Measurements from ENCODE around the gene DACH1. TPM values are rescaled to one million over a fixed set of nuclear protein-coding genes. Genes with fewer than 3 reads are reported as not detected.

Gene DACH1
- total RNA-seq, 1 experiment from 2014 or later = 0.03 TPM

DNA sequence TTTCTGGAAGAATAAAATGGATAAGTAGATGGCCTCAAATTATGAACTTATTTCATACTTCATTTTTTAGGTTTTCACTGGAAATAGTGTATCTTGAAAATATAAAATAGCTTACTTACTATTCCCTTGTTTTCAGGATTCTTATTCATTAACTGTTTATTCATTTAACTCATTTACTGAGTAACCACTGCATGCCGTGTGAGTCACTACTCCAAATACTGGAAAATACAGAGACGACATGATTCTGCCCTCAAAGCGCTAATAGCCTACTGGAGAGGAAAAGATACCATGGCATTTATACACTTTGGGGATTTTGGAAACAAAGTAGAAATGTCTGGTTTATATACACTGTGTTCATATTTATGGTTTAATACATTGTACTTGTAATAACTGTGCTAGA, 270.9 kb downstream of the DACH1 start:
- in situ Hi-C loops (cut with HindIII; ENCODE audit: low pct_unique_long_range_greater_than_20kb, low sequenced_read_pairs) = no loop called here
- no peak for DNase-seq (ENCODE audit: low read depth, low spot score)

DNA sequence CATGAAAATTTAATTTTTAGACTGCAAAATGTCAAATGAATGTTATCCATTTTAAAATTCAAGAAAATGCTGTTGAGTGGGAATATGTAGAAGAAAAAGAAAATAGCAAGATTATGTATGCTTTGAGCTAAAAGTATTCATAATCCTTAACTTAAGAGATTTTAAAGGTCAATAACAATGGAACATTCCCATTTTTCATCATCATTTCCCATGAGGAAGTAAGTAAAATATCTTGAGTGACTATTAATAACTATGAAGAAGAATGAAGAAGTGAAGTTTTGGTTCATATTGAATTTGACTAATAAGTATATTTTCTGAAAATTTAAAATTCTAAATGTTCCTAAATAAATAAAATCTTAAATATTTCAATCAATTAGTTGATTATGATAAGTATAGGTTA, 273.4 kb downstream of the DACH1 start:
- in situ Hi-C loops (cut with HindIII; ENCODE audit: low pct_unique_long_range_greater_than_20kb, low sequenced_read_pairs) = no loop called here
- no peak for DNase-seq (ENCODE audit: low read depth, low spot score)

DNA sequence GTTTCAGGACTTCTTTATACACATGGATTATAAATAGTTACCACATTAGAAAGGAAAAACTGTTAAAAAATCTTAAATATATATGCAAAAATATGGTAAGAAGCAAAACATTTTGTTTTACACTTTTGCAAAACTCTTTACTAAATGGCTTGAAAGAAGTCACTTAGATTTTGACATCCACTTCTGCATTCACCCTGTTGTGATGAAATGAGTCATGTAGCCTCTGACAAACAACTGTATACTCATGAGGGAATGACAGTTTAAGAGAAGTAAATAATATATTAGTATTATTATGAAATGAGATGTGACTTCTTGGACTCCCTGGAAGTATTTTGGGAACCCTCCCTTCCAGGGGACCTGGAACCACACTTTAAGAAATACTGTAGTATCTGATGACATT, 275.6 kb downstream of the DACH1 start:
- no peak for DNase-seq (ENCODE audit: low read depth, low spot score)
- in situ Hi-C loops (cut with HindIII; ENCODE audit: low pct_unique_long_range_greater_than_20kb, low sequenced_read_pairs) = no loop called here

DNA sequence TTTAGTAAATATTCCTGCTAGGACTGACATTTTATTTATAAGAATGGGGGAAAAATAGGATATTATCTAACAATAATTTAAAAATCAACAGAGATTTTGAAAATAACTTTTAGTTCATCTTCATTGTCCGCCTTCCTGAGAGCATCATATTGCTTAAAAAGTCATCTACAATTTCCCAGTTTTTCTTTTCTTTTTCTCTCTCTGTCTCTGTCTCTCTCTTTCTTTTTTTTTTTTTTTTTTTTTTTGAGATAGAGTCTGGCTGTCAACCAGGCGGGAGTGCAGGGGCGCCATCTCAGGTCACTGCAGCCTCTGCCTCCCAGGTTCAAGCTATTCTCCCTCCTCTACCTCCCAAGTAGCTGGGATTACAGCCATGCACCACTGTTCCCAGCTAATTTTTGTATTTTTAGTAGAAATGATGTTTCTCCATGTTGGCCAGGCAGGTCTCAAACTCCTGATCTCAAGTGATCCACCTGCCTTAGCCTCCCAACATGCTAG, 276.3 kb downstream of the DACH1 start:
- no peak for DNase-seq (ENCODE audit: low read depth, low spot score)

DNA sequence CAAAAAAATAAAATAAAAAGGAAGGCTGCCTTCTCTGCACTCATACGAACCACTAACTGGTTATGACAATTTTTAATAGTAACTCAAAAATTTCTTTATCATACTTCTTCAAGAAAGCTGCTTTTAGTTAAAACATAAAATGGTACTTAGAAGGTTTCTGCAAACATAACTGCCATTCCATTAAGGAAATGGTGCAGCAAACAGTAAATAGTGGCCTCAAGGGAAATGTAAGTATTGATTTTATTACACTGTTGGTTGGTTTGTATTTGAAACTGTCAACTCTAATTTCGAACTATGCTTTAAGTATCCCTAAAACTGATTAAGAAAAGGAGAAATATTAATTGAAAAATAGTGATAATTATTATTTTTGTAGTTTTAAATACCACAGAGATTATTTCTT, 278.0 kb downstream of the DACH1 start:
- in situ Hi-C loops (cut with HindIII; ENCODE audit: low pct_unique_long_range_greater_than_20kb, low sequenced_read_pairs) = no loop called here
- no peak for DNase-seq (ENCODE audit: low read depth, low spot score)

More for the DNA sequence above, 276.3 kb downstream of the DACH1 start:
- in situ Hi-C loops (cut with HindIII; ENCODE audit: low pct_unique_long_range_greater_than_20kb, low sequenced_read_pairs) = no loop called here

DNA sequence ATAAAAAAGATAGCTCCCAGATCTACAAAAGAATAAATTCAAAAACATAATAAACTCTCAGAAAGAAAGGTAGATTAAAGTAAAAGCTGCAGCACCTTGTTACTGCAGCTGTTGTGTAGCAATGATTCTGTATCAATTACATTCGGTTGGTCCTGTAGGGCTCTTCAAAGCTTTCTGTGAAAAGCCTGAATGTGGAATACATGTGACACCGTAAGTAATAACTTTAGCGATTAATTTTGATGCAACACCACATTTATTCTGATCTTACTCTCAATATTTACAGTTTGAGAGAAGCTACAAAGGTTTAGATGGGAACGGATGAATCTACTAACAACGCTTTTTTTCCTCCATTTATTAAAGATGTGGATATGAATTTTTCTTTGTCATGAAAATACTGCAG, 279.2 kb downstream of the DACH1 start:
- in situ Hi-C loops (cut with HindIII; ENCODE audit: low pct_unique_long_range_greater_than_20kb, low sequenced_read_pairs) = no loop called here

DNA sequence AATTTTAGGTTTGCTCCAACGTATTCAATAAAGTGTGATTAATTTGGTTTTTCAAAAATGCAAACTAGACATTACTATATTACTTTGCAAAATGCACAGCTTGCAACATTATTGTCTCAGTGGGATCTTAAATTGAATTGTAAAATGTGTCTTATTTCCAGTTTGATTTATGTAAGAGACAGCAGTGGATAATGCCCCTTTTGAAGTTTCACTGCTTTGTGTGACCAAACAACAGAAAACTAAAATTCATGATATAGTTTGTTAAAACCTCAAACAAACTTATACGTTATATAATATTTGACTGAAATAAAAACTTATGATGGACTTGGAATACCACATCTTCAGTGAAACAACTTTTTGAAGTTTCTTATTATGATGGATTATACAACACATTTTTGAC, 279.8 kb downstream of the DACH1 start:
- in situ Hi-C loops (cut with HindIII; ENCODE audit: low pct_unique_long_range_greater_than_20kb, low sequenced_read_pairs) = no loop called here
- DNase-seq (ENCODE audit: low read depth, low spot score) = no peak

More for the DNA sequence above, 279.2 kb downstream of the DACH1 start:
- DNase-seq (ENCODE audit: low read depth, low spot score) = no peak

DNA sequence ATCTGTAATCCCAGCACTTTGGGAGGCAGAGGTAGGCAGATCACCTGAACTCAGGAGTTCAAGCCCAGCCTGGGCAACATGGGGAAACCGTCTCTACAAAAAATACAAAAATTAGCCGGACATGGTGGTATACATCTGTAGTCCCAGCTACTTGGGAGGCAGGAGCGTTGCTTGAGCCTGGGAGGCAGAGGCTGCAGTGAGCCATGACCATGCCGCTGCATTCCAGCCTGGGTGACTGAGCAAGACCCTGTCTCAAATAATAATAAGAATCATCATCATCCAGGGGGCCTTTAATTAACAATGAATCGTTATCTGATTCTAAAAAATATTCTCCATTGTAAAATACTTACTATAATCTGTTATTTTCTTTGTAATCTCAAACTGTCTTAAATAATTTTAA, 283.4 kb downstream of the DACH1 start:
- in situ Hi-C loops (cut with HindIII; ENCODE audit: low pct_unique_long_range_greater_than_20kb, low sequenced_read_pairs) = no loop called here
- DNase-seq (ENCODE audit: low read depth, low spot score) = no peak

DNA sequence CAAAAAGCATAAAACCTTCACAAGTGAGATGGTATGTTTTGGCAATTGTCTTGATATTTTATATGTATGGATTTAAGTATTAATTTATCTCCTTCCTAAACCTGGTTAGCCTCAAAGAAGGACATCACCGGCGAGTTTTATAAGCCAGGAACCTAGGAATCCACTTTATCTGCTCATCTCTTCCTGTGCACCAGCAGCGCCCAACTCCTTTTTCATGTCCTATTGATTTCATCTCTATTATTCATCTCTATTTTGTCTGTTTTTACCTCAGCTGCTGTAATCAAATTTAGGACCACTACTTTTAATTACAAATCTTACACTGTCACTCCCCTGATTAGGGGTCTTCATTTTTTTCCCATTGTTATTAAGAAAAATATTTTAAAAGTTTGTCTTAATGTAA, 286.4 kb downstream of the DACH1 start:
- no peak for DNase-seq (ENCODE audit: low read depth, low spot score)
- in situ Hi-C loops (cut with HindIII; ENCODE audit: low pct_unique_long_range_greater_than_20kb, low sequenced_read_pairs) = no loop called here

DNA sequence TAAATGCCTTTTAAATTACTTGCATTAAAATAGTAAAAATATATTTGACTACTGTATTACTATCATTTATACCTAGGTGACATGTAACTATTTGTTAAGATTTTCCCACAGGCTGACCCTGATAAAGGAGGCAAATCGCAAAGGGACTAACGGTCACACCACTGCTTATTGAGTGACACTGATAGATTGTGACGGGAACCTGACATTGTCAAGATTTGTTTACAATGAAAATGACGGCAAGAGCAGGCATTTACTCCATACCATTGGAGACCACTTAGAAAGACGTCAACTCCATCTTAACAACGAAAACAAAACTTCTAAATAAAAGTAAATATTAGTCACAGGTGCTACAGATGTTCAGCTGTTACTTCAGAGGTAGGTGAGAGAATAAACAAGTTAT, 289.0 kb downstream of the DACH1 start:
- in situ Hi-C loops (cut with HindIII; ENCODE audit: low pct_unique_long_range_greater_than_20kb, low sequenced_read_pairs) = no loop called here
- no peak for DNase-seq (ENCODE audit: low read depth, low spot score)

DNA sequence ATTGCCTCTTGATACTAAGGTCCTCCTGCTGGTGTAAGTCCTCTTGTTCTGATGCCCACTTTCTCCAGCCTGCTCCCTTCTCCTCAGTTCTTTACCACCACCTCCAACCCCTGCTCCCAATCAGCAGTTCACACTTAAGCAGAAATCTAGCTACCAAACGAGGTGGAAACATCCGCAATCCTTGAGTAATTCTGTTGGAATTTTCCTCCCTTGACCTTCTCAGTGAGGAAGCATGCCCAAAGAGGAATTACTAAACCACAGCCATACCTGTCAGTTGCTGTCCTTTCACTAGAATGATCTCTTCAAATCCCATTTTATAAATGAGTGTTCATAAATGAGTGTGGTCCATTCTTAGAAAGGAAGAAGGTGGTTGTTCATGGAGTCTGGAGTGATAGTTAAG, 289.9 kb downstream of the DACH1 start:
- DNase-seq (ENCODE audit: low read depth, low spot score) = no peak
- in situ Hi-C loops (cut with HindIII; ENCODE audit: low pct_unique_long_range_greater_than_20kb, low sequenced_read_pairs) = no loop called here

DNA sequence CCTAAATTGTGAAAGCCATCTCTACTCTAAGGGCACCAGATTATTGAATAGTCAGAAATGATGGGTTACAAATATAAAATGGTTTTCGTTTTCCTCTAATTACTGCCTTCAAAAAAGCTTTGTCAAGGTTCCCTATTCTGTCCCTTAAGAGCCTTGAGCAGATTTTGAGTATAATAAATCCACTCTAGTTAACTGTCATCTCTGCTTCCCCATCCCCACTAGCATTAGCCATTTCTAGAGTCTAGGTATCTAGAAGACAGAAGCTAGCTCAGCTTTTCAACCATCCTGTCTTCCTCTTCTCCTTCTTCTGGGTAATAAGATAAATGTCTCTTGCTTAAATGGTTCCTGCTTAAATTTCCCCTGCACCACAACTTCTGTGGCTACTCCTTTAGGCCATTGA, 290.4 kb downstream of the DACH1 start:
- in situ Hi-C loops (cut with HindIII; ENCODE audit: low pct_unique_long_range_greater_than_20kb, low sequenced_read_pairs) = no loop called here
- no peak for DNase-seq (ENCODE audit: low read depth, low spot score)

DNA sequence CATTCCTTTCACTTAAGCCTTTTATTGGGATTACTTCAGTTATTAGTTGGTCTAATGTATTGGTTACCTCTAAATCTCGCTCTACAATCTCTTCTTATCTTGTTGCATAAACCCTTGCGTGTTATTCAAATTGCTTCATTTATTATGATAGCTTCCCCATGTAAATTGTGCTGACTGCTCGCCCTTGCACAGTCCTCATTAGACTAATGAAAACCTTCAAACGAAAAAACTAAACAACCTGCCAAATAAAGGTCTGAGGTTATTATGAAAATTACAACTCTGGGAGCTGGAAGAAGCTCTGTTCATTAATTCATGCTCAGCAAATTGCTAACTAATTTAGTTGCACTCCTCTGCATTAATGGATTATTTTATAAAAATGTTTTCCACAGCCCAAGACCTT, 320.1 kb downstream of the DACH1 start:
- in situ Hi-C loops (cut with HindIII; ENCODE audit: low pct_unique_long_range_greater_than_20kb, low sequenced_read_pairs) = no loop called here

DNA sequence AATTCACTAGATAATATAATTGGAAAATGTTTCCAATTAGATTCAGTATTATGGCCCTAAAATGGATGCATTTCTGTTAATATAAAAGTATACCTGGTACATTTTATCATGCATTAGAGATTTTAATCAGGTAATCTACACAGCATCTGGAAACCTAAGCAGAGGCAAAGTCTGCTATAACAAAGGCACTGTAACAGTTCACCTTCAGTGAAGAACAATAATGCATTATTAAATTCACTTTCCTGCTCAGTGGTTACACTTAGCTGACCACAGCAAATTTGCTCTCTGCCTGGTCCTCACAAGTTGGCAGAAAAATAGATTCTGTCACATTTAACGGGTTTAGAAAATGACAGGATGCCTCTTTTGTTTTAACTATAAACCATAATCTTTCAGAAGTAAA, 326.9 kb downstream of the DACH1 start:
- in situ Hi-C loops (cut with HindIII; ENCODE audit: low pct_unique_long_range_greater_than_20kb, low sequenced_read_pairs) = no loop called here
- DNase-seq (ENCODE audit: low read depth, low spot score) = no peak

More for the DNA sequence above, 320.1 kb downstream of the DACH1 start:
- DNase-seq (ENCODE audit: low read depth, low spot score) = no peak

DNA sequence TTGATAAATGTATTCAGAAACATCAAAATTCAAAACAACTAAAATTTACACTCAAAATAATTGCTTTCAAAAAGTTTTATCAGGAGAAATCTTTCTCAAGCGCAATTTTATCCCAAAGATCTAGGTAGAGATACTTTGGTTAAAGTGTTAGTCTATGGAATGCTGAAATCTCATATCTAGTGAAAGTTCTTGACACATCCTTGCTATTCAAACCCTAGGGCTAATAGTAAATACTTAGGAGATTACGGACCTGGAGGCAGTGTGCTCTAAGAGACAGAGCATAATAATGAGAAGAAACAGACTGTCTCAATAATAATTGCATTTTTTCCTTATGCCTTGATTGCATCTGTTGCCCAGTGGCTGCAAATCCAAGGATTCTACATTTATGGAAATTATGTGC, 330.8 kb downstream of the DACH1 start:
- DNase-seq (ENCODE audit: low read depth, low spot score) = no peak
- in situ Hi-C loops (cut with HindIII; ENCODE audit: low pct_unique_long_range_greater_than_20kb, low sequenced_read_pairs) = no loop called here

DNA sequence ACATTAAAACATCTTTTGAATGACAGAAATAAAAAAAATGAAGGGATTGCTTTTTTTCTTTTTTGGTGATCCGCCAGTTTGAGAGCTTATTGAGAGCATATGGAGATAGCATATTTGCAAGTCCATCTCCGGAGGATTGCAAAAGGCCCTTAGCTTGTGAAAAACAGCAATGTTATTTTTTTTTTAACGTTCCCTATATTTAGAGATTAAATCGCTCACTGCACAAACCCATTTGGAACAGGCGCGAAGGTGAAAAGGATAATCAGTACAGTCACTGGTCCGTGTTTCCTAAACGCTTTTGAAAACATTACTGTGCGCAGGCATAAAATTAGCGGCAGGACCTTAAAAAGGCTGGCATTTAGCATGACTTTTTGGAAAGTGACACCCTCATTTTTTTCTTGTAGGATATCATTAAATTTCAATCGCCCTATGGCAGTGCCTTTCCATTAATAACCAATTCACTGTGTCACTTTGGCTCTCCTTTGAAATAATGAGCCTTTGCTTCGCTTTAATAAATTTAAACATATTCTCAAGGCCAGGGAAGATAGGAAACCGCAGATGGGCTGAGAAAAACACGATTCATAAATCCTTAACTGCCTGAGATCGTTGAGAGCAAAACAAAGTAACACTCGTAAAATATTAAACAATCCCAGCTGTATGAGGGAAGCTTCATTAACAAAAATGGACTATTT, 342.2 kb downstream of the DACH1 start:
- no peak for DNase-seq (ENCODE audit: low read depth, low spot score)
- in situ Hi-C loops (cut with HindIII; ENCODE audit: low pct_unique_long_range_greater_than_20kb, low sequenced_read_pairs) = no loop called here

DNA sequence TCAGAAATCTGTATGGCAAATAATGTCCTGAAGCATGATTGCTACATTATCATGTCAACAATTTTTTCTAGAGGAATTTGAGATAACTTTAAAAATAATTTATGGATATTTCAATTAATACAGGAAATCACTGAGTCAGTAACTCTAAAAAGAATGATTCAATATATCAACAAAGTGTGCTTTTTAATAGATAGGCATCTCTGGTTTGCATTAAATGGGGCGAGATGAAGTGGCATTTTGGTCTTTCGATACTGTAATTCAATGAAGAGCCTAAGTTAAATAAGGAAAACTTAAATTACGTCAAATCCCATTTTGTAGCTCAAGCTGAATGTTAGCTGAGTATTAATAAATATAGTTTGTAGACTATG, 342.8 kb downstream of the DACH1 start:
- in situ Hi-C loops (cut with HindIII; ENCODE audit: low pct_unique_long_range_greater_than_20kb, low sequenced_read_pairs) = no loop called here

DNA sequence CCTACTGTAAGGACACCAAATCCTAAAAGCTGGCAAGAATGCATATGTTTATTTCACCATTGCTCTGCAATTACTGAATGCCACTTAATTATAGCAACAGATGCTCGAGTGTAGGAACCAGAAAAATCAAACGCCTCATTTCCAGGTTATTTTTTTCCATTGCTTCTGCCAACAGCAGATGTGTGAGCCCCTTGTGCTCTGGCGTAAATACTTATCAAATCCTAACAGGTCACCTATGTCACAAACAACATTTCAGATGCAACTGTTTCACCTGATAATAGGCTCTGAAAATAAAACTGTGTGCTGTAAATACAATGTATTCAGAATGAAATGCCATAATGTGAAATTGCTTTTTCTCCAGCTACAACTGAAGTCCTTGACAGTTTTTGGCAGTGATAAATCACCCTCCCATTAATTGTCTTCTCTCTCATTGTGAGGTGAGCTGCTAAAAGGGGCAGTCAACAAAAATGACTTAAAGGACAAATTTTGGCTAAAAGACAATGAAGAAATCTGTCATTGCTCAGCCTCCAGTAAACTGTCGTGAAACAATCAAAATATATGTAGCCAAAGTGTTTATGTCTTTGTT, 344.0 kb downstream of the DACH1 start:
- DNase-seq (ENCODE audit: low read depth, low spot score) = no peak
- in situ Hi-C loops (cut with HindIII; ENCODE audit: low pct_unique_long_range_greater_than_20kb, low sequenced_read_pairs) = no loop called here

More for the DNA sequence above, 342.8 kb downstream of the DACH1 start:
- DNase-seq (ENCODE audit: low read depth, low spot score) = no peak

DNA sequence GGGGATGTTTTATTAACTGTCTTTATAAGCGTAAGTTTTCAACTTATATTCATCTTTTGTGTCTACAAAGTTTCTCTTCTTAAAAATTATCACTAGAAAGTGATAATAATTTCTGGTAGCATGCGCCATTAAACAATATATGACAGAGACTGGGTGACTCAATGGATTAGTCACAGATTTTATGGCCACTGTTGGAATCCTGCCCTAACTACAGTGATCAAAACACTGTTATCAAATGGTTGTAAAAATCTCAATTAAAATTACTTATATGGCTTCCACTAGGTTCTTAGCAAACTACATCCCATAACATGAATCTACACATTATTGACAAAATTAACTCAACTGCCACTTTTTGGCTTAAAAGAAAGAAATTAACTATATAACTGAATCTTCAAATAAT, 350.0 kb downstream of the DACH1 start:
- no peak for DNase-seq (ENCODE audit: low read depth, low spot score)
- in situ Hi-C loops (cut with HindIII; ENCODE audit: low pct_unique_long_range_greater_than_20kb, low sequenced_read_pairs) = no loop called here
